ENCODE data around the gene NTNG1. TPM values are rescaled to one million over a fixed set of nuclear protein-coding genes. Genes with fewer than 3 reads are reported as not detected.

NTNG1 gene
- total RNA-seq, 1 experiment from 2014 or later = 1.5 TPM

- Histone ChIP-seq H4K20me1 (ENCODE audit: control insufficient read depth, insufficient read depth, insufficient read length) (no peaks in the 10 kb centered on the region), H3K23me2 (ENCODE audit: insufficient read length, low read depth, low read length, poor library complexity, severe bottlenecking) (no peaks in the 10 kb centered on the region), H2BK120ac (ENCODE audit: low read depth, low read length, poor library complexity, severe bottlenecking) (no peak overlapping the region), H3K9ac (ENCODE audit: extremely low read depth, insufficient read length, low read length) (no peak overlapping the region), H3K9me3 (ENCODE audit: control insufficient read depth, low read depth, low read length) (peaks cover under 1% of the 10 kb centered on the region), H4K8ac (replicated peaks; ENCODE audit: insufficient read length, low read depth, low read length) (no peak overlapping the region), H3K14ac (ENCODE audit: insufficient read depth, low read length) (no peak overlapping the region), H2BK15ac (ENCODE audit: low read depth, low read length) (no peak overlapping the region), H4K91ac (ENCODE audit: insufficient read length, low read depth, low read length) (no peak overlapping the region), H3K4ac (ENCODE audit: low read depth, low read length) (no peak overlapping the region), H3K27me3 (ENCODE audit: insufficient read depth, low read length) (no peaks in the 10 kb centered on the region), H3K56ac (ENCODE audit: insufficient read length, low read depth, low read length) (no peak overlapping the region), H2BK5ac (ENCODE audit: insufficient read length, low read length) (no peak overlapping the region), H2BK12ac (ENCODE audit: insufficient read length, low read depth, low read length) (no peak overlapping the region), H3K4me2 (ENCODE audit: insufficient read depth, insufficient read length, low read length) (no peak overlapping the region), H3K79me2 (ENCODE audit: insufficient read depth, low read length) (no peaks in the 10 kb centered on the region), H2AFZ (ENCODE audit: low read length) (no peak overlapping the region), H3T11ph (ENCODE audit: low read length) (no peak overlapping the region), H3K23ac (ENCODE audit: insufficient read length, low read depth, low read length) (no peak overlapping the region), H3K4me1 (ENCODE audit: insufficient read depth, low read length) (peaks cover 5% of the 10 kb centered on the region; the same call in 1 of the 2 replicates), H4K5ac (ENCODE audit: insufficient read length, low read depth, low read length) (no peak overlapping the region), H2AK5ac (ENCODE audit: insufficient read length, low read length) (no peak overlapping the region), H3K18ac (ENCODE audit: insufficient read length, low read depth, low read length) (no peak overlapping the region), H3K27ac (ENCODE audit: insufficient read length, low read depth, low read length) (no peak overlapping the region), H2BK20ac (ENCODE audit: low read depth, low read length, poor library complexity, severe bottlenecking) (no peak overlapping the region), H3K79me1 (ENCODE audit: insufficient read depth, low read depth, low read length, poor library complexity, severe bottlenecking) (no peaks in the 10 kb centered on the region)
- no peaks in the 10 kb centered on the region for H3K27me3 Mint-ChIP-seq (ENCODE audit: low read depth)
- no peak for TF ChIP-seq CTCF (conservative IDR thresholded peaks at IDR 0.05)
- H3K27ac Mint-ChIP-seq = no peak overlapping the region
- DNase-seq = no peak
- WGBS (ENCODE audit: extremely low coverage, insufficient read length, low lambda C conversion rate) = no CpG with 5 or more reads among the region's 1 CpG
- H3K4me1 Mint-ChIP-seq = peaks cover 27 to 30% of the 10 kb centered on the region in 2 experiments
- no peak overlapping the region for H3K4me3 Mint-ChIP-seq
- peaks cover 9 to 15% of the 10 kb centered on the region in 2 experiments for H3K9me3 Mint-ChIP-seq
- peaks cover 3 to 13% (median 11%) of the 10 kb centered on the region in 3 experiments; a peak in 6 of 7 replicates for H3K36me3 Mint-ChIP-seq (ENCODE audit: insufficient read depth in 1 of 3, low read depth in 3 of 3)
Measured at GRCh38 chr1:107357376-107357775, 216.5 kb downstream of the NTNG1 start.
